KBM-7 (cell line): Measurements from ENCODE around the gene CEMIP2.

Experiments
- DNase-seq: peaks from one replicate; pipeline ENCODE4 v3.0.0-alpha.2; 2015
- in situ Hi-C: fragments of 300-500 bp; cut with MboI; formaldehyde crosslinking; loops from 2 replicates; pipeline ENCODE4 v1.14.3; 2020; ENCODE audit warnings: low sequenced_read_pairs, low pct_unique_long_range_greater_than_20kb, mixed read lengths

CEMIP2 gene

GRCh38 chr9:71754151-71754550, 14.2 kb downstream of the CEMIP2 start:
- in situ Hi-C loops, result no loop called here
- no peak for DNase-seq

GRCh38 chr9:71752928-71753327, 15.4 kb downstream of the CEMIP2 start:
- in situ Hi-C loops, result no loop called here
- DNase-seq, result no peak

- no peak for DNase-seq
- in situ Hi-C loops, result no loop called here
Observed at GRCh38 chr9:71752352-71752751, 16.0 kb downstream of the CEMIP2 start.

- DNase-seq, result no peak
- in situ Hi-C loops, result no loop called here
Observed at GRCh38 chr9:71748280-71748743, 20.0 kb downstream of the CEMIP2 start.

- DNase-seq, result no peak
- in situ Hi-C loops, result no loop called here
Observed at GRCh38 chr9:71747576-71747975, 20.7 kb downstream of the CEMIP2 start.

GRCh38 chr9:71746758-71747125, 21.6 kb downstream of the CEMIP2 start:
- no peak for DNase-seq
- in situ Hi-C loops, result no loop called here

- no peak for DNase-seq
- in situ Hi-C loops, result no loop called here
Observed at GRCh38 chr9:71746023-71746757, 22.1 kb downstream of the CEMIP2 start.

GRCh38 chr9:71744754-71745521, 23.4 kb downstream of the CEMIP2 start:
- no peak for DNase-seq
- in situ Hi-C loops, result no loop called here

- no peak for DNase-seq
- in situ Hi-C loops, result no loop called here
Observed at GRCh38 chr9:71743882-71744281, 24.4 kb downstream of the CEMIP2 start.

GRCh38 chr9:71743217-71743705, 25.1 kb downstream of the CEMIP2 start:
- no peak for DNase-seq

GRCh38 chr9:71742703-71743102, 25.6 kb downstream of the CEMIP2 start:
- in situ Hi-C loops, result no loop called here
- DNase-seq, result no peak

More at GRCh38 chr9:71743217-71743705, 25.1 kb downstream of the CEMIP2 start:
- in situ Hi-C loops, result no loop called here

- in situ Hi-C loops, result no loop called here
- no peak for DNase-seq
Observed at GRCh38 chr9:71741926-71742648, 26.2 kb downstream of the CEMIP2 start.

GRCh38 chr9:71740199-71740598, 28.1 kb downstream of the CEMIP2 start:
- no peak for DNase-seq
- in situ Hi-C loops, result no loop called here

- no peak for DNase-seq
Observed at GRCh38 chr9:71737455-71737854, 30.9 kb downstream of the CEMIP2 start.

GRCh38 chr9:71736236-71736635, 32.1 kb downstream of the CEMIP2 start:
- in situ Hi-C loops, result no loop called here
- no peak for DNase-seq

More at GRCh38 chr9:71737455-71737854, 30.9 kb downstream of the CEMIP2 start:
- in situ Hi-C loops, result no loop called here

GRCh38 chr9:71734950-71735349, 33.4 kb downstream of the CEMIP2 start:
- no peak for DNase-seq
- in situ Hi-C loops, result no loop called here

GRCh38 chr9:71733176-71733575, 35.1 kb downstream of the CEMIP2 start:
- DNase-seq, result no peak
- in situ Hi-C loops, result no loop called here

- DNase-seq, result no peak
- in situ Hi-C loops, result no loop called here
Observed at GRCh38 chr9:71729816-71730526, 38.3 kb downstream of the CEMIP2 start.

GRCh38 chr9:71726723-71727122, 41.6 kb downstream of the CEMIP2 start:
- in situ Hi-C loops, result no loop called here
- no peak for DNase-seq
